ENCODE measurements around the gene PPIL3.
A peak's percentile ranks its signal among the peaks of the same experiment; 100 is the strongest.

The PPIL3 gene

GRCh38 chr2:200888704-200889625 is at the start of gene PPIL3, which contains the start of gene NIF3L1:
Gene PPIL3, minus strand, starts transcription at chr2:200889077. Its CDS starts 1,462 bp downstream, at chr2:200887615.
Gene NIF3L1, plus strand, starts transcription at chr2:200889371. Its CDS starts 2,573 bp downstream, at chr2:200891944.
- peak within 1 kb of the TSS; percentile 74 for H3K4me3 ChIP-seq (ENCODE audit: low read length)
- peak; percentile 95 for DNase-seq (ENCODE audit: low read depth)
- no peak for TF ChIP-seq CTCF (conservative IDR thresholded peaks at IDR 0.05; ENCODE audit: low read depth, low read length)

- no peak overlapping the region for H3K4me3 ChIP-seq (ENCODE audit: low read length)
- no peak for DNase-seq (ENCODE audit: low read depth)
- TF ChIP-seq CTCF (conservative IDR thresholded peaks at IDR 0.05; ENCODE audit: low read depth, low read length) = no peak
Measured at GRCh38 chr2:200930947-200931626, 42.2 kb upstream of the PPIL3 start.

GRCh38 chr2:200929334-200930249 is 40.7 kb upstream of the PPIL3 start:
- no peak overlapping the region for H3K4me3 ChIP-seq (ENCODE audit: low read length)
- no peak for TF ChIP-seq CTCF (conservative IDR thresholded peaks at IDR 0.05; ENCODE audit: low read depth, low read length)
- no peak for DNase-seq (ENCODE audit: low read depth)

GRCh38 chr2:200922439-200922838 is 33.6 kb upstream of the PPIL3 start:
- no peak for TF ChIP-seq CTCF (conservative IDR thresholded peaks at IDR 0.05; ENCODE audit: low read depth, low read length)
- no peak overlapping the region for H3K4me3 ChIP-seq (ENCODE audit: low read length)
- DNase-seq (ENCODE audit: low read depth) = no peak

GRCh38 chr2:200913654-200914053 is 24.8 kb upstream of the PPIL3 start:
- no peak for TF ChIP-seq CTCF (conservative IDR thresholded peaks at IDR 0.05; ENCODE audit: low read depth, low read length)
- no peak overlapping the region for H3K4me3 ChIP-seq (ENCODE audit: low read length)
- DNase-seq (ENCODE audit: low read depth) = no peak

- no peak for DNase-seq (ENCODE audit: low read depth)
- no peak overlapping the region for H3K4me3 ChIP-seq (ENCODE audit: low read length)
- no peak for TF ChIP-seq CTCF (conservative IDR thresholded peaks at IDR 0.05; ENCODE audit: low read depth, low read length)
Measured at GRCh38 chr2:200909958-200910357, 21.1 kb upstream of the PPIL3 start.
